ENCODE results near the gene ARHGEF12. TPM values are rescaled to one million over a fixed set of nuclear protein-coding genes. Genes with fewer than 3 reads are reported as not detected.

ARHGEF12 gene
- total RNA-seq, 4 donors from 2014 or later: 52.9 to 77.3 (median 61.4) TPM

GRCh38 chr11:120465921-120466534 is 129.8 kb downstream of the ARHGEF12 start:
- ATAC-seq (no peak), DNase-seq (no peak)
- no peaks in the 10 kb centered on the region for H3K9me3 ChIP-seq
- intact Hi-C loops (cut with DNase I; ENCODE audit: low total_unique reads) (no loop called here), in situ Hi-C loops (cut with MboI; ENCODE audit: low sequenced_read_pairs in 4 of 4) (no loop called here)
- H3K4me3 ChIP-seq: no peak overlapping the region
- no peak overlapping the region for H3K27ac ChIP-seq
- TF ChIP-seq CTCF (IDR thresholded peaks at IDR 0.05 in 4 of 5, conservative IDR thresholded peaks at IDR 0.05 in 1 of 5): no peak
- no peak for TF ChIP-seq POLR2A (IDR thresholded peaks at IDR 0.05)
- no peaks in the 10 kb centered on the region for H3K27me3 ChIP-seq
- H3K4me1 ChIP-seq: no peaks in the 10 kb centered on the region
- H3K36me3 ChIP-seq: peaks cover 0 to 98% of the 10 kb centered on the region in 2 donors

GRCh38 chr11:120467627-120468026 is 131.4 kb downstream of the ARHGEF12 start:
- H3K9me3 ChIP-seq: no peaks in the 10 kb centered on the region
- in situ Hi-C loops (cut with MboI; ENCODE audit: low sequenced_read_pairs in 4 of 4): no loop called here
- H3K4me1 ChIP-seq: no peaks in the 10 kb centered on the region
- no peak for TF ChIP-seq CTCF (IDR thresholded peaks at IDR 0.05 in 4 of 5, conservative IDR thresholded peaks at IDR 0.05 in 1 of 5)
- TF ChIP-seq POLR2A (IDR thresholded peaks at IDR 0.05): no peak
- intact Hi-C loops (cut with DNase I; ENCODE audit: low total_unique reads): no loop called here
- DNase-seq (no peak), ATAC-seq (no peak)
- H3K27ac ChIP-seq: no peak overlapping the region
- H3K4me3 ChIP-seq: no peak overlapping the region
- H3K27me3 ChIP-seq: no peaks in the 10 kb centered on the region
- peaks cover 0 to 98% of the 10 kb centered on the region in 2 donors for H3K36me3 ChIP-seq

GRCh38 chr11:120471131-120471530 is 134.9 kb downstream of the ARHGEF12 start:
- Histone ChIP-seq H3K9me3 (no peaks in the 10 kb centered on the region), H3K4me1 (no peaks in the 10 kb centered on the region), H3K27me3 (no peaks in the 10 kb centered on the region), H3K4me3 (no peak overlapping the region), H3K36me3 (peaks cover 0 to 97% of the 10 kb centered on the region in 2 donors), H3K27ac (no peak overlapping the region)
- intact Hi-C loops (cut with DNase I; ENCODE audit: low total_unique reads) (no loop called here), in situ Hi-C loops (cut with MboI; ENCODE audit: low sequenced_read_pairs in 4 of 4) (no loop called here)
- ATAC-seq (no peak), DNase-seq (no peak)
- TF ChIP-seq POLR2A (IDR thresholded peaks at IDR 0.05): no peak
- TF ChIP-seq CTCF (IDR thresholded peaks at IDR 0.05 in 4 of 5, conservative IDR thresholded peaks at IDR 0.05 in 1 of 5): no peak

- intact Hi-C loops (cut with DNase I; ENCODE audit: low total_unique reads): no loop called here
Measured at GRCh38 chr11:120471994-120472393, 135.8 kb downstream of the ARHGEF12 start.

More at GRCh38 chr11:120471994-120472393, 135.8 kb downstream of the ARHGEF12 start:
- Histone ChIP-seq H3K27me3 (no peaks in the 10 kb centered on the region), H3K9me3 (no peaks in the 10 kb centered on the region), H3K4me1 (no peaks in the 10 kb centered on the region), H3K27ac (no peak overlapping the region), H3K36me3 (peaks cover 0 to 97% of the 10 kb centered on the region in 2 donors), H3K4me3 (no peak overlapping the region)
- in situ Hi-C loops (cut with MboI; ENCODE audit: low sequenced_read_pairs in 4 of 4): no loop called here
- TF ChIP-seq POLR2A (IDR thresholded peaks at IDR 0.05) (no peak), CTCF (IDR thresholded peaks at IDR 0.05 in 4 of 5, conservative IDR thresholded peaks at IDR 0.05 in 1 of 5) (no peak)
- ATAC-seq (no peak), DNase-seq (no peak)
